HG03039 (cell line): ENCODE measurements around the gene AFTPH.

ENCODE experiments used
- ATAC-seq: cut with Tn5 transposase; IDR thresholded peaks from one replicate; pipeline ENCODE4 v1.9.1; 2021; ENCODE audit warnings: mild to moderate bottlenecking, moderate library complexity; ENCODE audit not compliant: unreplicated experiment

Gene AFTPH

DNA sequence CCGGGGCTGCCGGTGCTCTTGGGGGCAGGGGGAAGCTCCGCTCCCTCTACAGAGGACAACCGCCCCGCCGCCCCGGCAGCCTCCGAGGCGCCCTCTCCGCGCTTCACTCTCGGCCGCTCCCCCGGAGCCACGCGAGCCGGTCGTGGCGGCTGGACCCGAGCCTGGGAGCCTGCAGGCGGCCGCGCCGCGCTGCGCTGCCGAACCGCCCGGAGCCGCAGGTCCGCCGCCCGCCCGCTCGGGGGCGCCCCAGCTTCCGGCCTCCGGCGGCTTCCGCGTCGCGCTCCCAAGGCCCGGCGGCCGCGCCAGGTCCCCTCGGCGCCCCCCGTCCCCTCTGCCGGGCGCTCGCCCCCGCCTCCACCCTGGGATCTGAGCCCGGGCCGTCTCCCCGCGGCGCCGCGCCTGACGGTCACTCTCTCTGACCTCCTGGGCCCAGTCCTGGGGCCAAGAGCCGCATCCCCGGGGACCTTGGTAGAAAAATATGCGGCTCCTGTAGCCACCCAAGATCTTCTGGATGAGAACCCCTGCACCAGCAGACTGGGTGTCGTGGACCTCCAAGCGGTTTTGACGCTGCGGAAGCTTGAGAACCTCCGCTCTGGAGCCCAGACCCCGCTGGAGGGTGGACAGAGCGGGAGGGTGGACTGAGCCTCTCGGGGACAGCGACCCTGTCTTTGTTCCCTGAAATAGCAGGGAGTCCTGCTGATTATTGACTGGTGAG, 85.3 kb downstream of the AFTPH start:
- ATAC-seq, result no peak

DNA sequence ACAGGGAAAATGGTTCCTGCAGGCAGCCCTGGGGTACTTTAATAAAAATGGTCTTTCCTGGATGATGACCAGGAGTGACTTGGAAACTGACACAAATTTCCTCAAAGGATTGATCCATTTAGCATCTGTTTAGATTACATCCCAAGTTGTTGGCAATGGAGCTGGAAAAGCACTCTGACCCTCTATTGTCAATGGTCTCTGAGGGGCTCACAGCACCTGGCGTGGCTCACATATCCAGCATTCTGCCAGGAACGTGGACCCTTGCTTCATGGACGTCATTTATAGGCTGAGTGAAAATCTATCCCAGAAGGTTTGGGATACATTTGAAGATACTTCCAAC, 85.8 kb downstream of the AFTPH start:
- no peak for ATAC-seq

DNA sequence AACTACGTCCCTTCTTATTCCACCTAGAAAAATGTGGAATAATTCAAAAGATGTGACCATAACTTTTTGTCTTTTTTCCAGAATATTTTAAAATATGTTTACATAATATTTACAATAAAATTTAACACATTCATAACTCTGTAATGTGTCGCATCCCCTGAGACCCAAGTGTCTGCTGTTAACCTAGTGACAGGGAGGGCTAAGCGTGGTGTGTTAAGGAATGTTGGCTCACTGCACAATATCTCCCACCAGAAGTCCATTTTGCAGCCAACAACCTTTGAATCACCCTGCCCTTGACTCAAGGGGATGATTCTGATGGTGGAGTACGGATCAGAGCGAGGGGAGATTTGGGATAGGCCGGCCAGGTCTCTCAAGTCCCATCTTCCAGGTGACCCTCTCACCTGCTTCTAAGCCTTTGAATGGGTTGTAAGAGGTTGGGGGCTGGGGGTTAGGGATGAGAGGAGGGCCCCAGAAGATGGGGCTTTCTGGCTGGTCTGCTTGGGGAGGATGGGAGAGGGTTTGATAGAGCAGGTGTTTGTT, 86.3 kb downstream of the AFTPH start:
- no peak for ATAC-seq

DNA sequence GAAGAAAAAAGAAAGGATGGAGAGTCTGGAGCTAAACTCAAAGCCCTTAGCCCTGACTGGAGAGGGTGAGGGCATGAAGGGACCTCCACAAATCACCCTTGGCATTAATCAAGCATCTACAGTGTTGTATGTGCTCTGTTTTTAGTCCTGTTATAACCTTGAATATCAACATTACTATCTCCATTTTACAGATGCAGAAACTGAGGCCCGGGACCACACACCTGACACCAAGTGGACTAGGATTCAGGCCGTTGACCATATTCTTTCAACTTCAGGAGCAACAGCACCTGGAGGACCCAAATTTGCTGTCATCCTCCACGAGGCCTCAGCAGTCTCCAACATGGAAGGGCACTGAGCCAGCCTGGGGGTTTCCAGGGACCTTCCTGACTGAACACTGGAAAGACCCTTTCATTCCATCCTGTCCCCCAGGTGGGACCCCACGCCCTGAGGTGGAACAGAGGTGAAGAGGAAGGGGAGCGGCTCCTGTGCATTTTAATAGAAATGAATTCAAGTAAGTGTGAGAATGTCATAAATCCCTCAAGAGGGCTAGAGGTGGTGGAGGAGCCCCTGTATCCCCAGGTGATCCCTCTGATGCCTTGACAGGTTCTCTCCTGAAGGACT, 88.6 kb downstream of the AFTPH start:
- ATAC-seq, result no peak

DNA sequence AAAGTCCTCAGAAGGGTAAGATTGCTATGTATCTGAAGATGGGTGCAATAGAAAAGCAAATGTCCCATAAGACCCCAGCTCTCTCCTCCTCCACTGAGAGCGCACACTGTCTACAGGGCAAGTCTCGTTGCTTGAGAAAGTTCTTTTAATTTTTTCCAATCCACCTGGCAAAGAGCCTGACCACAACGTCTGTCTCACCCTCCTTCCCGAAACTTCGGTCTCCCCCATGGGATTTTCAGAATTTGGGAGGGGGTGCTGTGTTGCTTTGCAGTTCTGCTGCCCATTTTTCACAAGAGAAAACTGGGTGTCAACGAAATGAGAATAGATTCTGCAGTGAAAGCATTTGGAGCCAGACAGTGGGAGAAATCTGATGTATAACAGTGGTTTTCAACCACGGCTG, 89.1 kb downstream of the AFTPH start:
- no peak for ATAC-seq

DNA sequence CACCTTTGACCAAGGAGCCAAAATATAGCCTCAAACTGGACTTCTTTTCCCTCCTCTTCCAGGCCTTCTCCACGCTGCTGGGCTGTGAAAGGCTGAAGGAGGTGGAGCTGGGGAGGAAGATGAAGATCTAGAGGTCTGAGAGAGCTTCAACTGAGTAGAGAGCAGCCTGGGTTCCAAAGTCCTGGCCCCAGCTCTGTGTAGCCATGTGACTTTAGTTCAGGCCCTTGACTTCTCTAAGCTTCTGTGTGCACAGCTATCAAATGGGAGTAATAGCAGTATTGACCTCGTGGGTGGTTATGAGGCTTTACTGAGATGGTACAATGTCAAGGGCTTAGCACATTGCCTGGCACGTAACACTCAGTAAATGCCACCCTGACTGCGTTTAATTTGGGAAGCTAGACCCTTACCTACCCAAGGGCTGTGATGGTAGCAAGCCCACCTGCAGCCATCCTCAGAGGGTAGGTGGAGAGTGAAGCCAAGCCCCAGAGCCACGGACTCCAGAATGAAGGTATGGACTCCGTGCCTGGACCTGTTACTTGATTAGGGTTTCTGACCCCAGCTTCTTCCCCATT, 91.2 kb downstream of the AFTPH start:
- no peak for ATAC-seq

DNA sequence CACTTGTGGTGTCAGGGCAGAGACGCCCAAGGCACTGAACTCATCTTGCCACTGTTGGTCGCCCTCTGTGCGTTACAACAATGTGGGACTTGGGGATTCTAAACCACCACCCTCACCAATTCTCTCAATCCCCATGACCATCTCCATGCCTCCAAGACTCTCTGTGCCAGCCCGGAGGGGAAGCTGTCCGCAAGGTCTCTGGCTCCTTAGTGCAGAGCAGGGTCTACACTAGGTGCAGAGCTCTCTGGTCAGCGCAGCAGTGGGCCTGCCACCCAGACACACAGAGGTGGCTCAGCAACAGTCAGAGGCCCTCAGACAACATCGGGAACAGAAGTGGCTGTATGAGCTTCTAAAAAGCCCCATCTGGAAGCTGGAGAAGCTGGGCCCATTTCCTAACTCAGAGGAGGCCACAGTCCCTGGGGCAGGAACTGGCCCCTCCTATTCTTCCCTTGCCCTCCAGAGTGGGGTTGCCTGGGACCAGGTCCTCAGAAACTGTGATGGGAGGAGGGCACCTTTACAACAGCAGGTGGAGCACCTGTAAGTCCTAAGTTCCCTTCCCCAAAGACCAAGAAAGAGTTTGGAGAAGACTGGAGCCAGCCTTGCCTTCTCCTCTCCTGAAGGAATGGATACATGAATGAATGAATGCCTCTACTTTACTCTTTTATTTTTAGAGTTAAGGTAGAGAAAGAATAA, 91.9 kb downstream of the AFTPH start:
- ATAC-seq, result no peak

DNA sequence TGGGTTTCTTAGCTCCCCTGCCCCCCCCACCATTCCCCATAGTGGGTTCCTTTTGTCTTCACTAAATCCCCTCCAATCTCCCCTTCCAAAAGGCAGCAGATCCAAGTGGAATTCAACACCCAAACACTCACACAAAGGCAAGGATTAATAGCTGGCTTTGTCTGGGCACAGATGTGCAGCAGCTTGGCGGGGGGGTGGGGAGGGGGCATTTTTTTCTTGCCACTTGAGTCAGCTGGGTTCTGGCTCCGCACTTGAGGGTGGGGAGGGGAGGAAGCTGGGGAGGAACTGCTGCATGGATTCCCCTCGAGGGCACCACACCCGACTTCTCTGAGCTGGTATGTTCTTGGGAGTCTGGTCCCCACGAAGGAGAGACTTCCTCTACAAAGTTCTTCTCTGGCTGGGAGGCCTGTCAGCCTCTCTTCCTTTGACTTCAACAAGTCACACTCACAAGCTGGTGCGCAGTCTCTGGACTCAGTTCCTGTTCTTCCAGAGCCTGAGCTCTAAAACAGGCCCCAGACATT, 93.6 kb downstream of the AFTPH start:
- no peak for ATAC-seq

DNA sequence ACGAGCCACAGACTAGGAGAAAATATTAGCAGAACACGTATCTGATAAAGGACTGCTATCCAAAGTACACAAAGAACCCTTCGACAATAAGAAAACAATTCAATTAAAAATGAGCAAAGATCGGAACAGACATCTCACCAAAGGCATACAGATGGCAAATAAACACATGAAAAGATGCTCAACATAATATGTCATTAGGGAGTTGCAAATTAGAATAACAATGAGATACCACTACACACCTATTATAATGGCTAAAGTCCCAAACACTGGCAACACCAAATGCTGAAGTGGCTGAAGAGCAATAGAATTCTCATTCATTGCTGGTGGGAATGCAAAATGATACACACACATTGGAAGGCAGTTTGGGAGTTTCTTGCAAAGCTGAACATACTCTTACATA, 96.5 kb downstream of the AFTPH start:
- ATAC-seq, result no peak

DNA sequence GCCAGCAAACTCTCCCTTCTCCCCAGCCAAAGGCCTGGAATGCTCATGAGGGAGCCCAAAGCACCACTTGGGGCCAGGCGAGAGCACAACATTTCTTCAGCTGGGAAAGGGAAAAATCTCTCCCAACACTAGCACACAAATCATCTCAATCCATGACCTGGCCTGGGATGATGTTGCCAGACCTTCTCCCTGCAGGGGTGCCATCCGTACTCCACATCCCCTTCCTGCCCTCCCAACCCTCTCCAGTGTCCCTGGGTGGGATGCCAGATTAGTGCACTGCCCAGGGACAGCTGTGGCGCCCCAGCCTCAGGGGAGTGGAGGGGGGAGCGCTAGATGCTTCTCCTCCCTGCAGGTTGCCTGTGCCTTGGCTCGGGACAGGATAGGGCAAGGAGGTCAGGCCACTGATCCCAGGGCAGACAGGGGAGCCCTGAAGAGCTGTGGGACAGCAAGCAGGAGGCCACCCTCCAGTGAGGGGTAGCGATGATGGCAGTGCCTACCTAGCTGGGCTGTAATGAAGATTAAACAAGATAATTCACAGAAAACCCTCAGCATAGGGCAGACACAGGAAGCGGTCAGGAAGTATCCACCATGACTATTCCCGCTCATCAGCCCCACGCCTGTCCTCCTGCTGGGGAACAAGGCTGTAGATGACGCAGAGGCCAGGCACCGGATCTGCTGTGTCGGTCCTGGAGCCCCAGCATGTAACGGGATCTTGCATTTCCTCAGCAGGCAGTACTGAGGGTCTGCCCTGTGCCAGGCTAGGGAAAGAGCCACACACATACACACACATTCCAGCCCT, 98.5 kb downstream of the AFTPH start:
- ATAC-seq, result no peak

DNA sequence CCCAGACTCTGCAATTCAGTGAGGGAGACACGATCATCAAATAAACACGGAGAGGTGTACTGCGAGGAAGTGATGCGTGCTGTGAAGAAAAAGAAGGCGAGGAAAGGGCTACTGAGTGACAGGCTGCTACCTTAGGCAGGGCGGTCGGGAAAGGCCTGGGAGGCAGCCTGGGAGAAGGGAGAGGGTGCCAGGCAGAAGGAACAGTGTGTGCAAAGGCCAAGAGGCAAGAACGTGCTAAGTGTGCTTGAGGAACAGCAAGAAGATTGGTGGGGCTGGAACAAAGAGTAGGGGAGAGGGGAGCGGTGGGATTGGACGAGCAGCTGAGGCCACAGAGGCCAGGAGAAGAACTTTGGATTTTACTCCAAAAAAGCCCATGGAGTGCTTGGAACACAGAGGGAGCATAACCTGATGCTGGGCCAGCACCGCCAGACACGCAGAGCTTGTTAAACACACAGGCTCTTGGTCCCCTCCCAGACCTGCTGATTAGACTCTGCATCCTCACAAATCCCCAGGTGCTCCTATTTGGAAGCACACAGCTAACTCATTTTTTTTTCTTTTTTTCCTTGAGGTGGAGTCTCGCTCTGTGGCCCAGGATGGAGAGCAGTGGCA, 99.2 kb downstream of the AFTPH start:
- no peak for ATAC-seq

DNA sequence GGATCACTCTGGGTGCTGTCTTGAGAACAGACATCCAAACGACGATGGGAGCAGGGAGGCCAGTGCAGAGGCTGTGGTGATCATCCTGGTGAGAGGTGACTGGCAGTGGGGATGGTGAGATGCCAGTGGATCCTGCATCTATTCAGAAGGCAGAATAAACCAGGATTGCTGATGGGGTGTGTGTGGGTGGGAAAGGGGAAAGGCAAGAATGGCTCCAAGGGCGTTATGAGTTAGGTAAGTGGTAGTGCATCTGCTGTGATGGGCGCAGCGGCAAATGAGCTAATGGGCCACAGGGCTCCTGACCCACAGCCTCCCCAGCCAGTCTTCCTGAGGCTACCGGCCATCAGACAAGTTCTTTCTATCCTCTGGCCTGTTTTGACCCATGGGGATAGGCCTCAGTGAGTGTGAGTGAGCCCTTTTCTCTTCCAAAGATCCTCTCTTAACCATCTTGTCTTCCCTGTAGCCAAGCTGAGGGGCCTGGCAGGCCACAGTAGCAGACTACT, 100.0 kb downstream of the AFTPH start:
- no peak for ATAC-seq

DNA sequence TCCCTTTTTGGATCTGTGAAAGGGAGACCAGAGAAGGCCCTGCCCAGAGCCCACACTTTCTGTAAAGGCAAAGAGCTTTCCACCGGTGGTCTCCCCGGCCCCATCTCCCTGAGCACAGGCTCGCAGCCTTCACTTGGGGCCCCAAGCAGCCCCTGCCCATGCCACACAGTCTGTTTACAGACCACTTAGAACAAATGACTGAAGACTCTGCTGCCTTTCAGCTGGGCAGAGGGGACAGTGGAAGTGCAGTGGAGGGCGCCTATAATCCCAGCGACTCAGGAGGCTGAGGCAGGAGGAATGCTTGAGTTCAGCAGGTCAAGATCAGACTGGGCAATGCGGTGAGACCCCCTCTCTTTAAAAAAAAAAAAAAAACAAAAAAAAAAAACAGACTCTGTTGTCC, 100.7 kb downstream of the AFTPH start:
- no peak for ATAC-seq

DNA sequence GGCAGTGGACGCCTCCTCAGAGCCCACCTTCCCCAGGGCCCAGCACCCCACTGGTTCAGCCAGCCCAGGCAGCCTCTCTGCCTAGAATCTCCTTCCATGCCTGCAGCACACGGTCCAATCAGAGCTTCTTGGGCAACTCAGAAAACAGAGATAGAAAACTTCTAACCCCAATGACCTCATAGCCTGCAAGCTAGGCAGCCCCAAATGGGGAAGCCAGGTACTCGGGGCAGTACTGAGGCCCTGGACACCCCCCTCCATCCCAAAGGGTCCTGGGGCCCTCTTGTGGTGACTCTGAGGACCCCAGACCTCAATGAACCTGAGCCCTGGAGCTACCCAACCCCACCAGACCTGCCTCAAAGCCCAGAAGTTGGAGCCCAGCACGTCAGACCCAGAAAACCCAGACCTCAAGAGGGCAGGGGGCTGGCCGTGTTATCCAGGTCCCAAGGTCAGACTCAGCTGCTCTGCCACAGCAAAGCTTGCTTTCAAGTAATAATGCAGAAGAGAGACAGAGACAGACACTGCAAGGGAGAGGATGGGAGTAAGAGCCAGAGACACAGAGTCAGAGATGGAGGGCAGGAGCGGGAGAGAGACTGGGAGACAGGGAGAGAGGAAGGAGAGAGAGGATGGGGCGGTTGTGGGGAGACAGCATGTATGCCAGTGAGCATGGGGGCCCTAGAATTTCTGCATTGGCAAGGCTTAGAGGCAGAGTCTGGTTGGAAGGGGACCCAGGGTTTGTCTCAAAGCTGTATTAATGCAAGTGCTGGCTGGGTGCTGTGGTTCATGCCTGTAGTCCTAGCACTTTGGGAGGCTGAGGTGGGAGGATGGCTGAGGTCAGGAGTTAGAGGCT, 101.4 kb downstream of the AFTPH start:
- no peak for ATAC-seq

DNA sequence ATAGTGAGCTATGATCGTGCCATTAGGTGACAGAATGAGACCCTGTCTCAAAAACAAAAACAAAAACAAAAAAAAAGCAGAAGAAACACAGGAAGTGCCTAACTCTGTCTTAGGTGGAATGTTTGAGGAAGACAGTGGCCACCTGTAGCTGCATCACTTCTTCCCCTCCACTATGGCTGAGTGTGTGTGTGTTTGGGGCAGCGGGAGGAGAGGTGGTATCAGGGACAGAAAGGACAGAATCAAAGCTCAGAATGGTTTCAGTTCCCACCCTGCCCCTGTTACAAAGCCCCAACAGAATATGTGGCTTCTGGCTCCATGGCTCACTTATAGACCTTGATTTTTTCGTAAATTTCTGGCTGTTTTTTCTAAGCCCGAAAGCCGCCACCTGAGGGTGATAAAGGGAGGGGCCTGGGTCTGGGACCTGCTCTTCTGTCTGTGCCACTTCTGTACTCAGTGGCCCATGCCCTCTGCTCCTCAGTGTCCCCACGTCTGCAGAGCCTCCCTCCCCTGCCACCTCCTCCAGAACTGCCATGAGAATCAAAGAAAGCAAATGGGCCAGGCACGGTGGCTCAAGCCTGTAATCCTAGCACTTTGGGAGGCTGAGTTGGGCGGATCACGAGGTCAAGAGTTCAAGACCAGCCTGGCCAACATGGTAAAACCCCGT, 102.2 kb downstream of the AFTPH start:
- ATAC-seq, result no peak

DNA sequence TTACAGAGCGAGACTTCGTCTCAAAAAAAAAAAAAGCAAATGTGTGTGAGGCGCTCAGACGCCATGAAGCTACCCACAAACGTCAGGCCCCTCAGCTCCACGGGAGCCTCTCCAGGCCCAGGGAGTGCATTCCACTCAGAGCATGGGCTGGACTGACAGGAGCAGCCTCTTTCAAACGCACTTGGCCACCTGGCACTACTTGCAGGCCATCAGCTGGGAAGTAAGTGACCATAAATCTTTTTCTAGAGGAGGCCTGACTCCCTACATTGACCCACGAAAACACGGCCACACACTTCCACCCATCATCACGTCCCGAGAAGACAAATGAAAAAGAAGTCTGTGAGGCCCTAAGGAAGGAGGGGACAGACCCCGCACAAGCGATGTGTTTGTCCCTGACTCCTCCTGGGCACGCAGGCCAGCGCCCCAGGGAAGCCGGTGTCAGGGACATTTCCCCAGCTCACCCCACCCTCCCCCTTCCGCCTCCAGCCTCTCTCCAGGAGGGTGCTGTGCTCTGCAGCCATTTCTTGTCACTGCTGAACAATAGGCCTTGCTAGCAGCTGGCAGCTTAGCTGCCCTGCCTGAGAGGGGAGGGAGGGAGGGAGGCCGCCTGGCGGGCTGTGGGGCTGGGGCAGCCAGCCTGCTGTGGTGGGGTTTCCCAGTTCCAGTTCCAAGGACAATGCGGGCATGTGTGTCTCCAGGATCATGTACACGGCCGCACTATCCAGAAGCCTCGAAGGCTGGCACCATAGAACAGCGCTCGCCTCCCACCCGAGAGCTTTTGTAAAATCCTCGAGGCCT, 103.0 kb downstream of the AFTPH start:
- no peak for ATAC-seq

DNA sequence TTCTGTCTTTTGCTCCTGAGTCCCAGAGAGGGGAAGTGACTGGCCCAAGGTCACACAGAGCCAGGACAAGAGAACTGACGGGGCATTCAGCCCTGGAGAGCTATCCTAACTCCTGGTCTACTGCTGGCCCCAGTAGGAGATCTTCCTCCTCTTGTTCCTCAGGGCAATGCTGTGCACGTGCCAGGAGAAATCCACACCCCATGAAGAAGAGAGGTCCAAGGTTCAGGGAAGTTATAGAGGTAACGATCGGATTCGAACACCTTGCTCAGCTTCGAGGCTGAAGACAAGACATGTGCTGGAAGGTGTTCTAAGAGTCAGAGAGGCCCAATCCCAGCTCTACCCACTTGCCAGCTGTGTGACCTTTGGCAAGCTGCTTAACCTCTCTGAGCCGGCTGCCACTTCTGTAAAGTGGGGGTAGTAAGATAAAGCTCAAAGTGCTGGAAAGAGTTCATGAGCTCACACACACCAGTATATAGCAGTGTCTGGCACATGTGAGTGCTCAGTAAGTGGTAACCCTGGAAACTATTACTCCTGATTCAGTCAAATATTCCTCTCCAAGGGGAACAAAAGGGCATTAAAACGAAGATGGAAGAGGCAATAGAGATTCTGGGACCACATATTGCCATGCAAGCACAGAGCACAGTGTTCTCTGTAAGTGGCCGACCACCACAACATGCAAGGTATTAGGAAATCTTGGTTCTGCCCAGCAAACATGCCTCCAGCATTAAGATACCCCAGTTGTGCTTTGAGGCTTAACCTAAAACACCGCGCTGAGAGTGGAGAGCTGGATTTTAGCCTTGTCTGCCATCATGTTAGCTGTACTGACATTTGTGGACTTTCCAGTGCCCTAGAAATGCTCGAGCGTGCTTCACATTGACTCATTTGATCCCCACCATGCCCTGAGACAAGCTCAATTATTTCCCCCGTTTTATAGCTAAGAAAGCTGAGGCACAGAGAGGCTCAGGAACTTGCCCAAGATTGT, 104.0 kb downstream of the AFTPH start:
- ATAC-seq, result no peak
